Measurements from ENCODE around the gene ZFP36.

DNA sequence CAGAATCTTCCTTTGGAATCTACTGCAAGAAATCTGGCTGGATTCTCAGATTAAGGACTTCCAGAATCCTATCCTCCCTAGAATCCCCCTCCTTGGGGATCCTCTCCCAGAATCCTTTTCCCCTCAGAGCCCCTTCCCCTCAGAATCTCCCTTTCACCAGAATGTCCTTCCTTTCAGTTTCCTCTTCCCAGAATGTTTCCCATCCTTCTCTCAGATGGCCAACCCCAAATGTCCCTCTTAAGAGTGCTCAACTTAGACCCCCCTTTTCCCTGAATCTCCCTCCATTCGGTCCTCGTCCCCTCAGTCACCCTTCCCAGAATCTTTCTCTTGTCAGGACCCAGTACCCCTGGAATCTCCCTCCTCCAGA is 29.7 kb downstream of the ZFP36 start:
- TF ChIP-seq, protein P1, sequence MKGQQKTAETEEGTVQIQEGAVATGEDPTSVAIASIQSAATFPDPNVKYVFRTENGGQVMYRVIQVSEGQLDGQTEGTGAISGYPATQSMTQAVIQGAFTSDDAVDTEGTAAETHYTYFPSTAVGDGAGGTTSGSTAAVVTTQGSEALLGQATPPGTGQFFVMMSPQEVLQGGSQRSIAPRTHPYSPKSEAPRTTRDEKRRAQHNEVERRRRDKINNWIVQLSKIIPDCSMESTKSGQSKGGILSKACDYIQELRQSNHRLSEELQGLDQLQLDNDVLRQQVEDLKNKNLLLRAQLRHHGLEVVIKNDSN (IDR thresholded peaks at IDR 0.05): no peak
- TF ChIP-seq TAF1 (IDR thresholded peaks at IDR 0.05; ENCODE audit: low read depth) (no peak), EGR1 (IDR thresholded peaks at IDR 0.05) (no peak), TEAD4 (IDR thresholded peaks at IDR 0.05) (no peak), REST (IDR thresholded peaks at IDR 0.05; ENCODE audit: low read depth) (no peak), YY1 (IDR thresholded peaks at IDR 0.05; ENCODE audit: low read depth) (no peak)
- TF ChIP-seq, protein P2, sequence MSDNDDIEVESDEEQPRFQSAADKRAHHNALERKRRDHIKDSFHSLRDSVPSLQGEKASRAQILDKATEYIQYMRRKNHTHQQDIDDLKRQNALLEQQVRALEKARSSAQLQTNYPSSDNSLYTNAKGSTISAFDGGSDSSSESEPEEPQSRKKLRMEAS (IDR thresholded peaks at IDR 0.05): no peak

Data from Ishikawa (cell line).